ENCODE data around the gene OFD1. TPM values are rescaled to one million over a fixed set of nuclear protein-coding genes. Genes with fewer than 3 reads are reported as not detected.

OFD1 gene
- total RNA-seq, 2 experiments from 2014 or later, result 22.9 to 25.3 TPM

DNA sequence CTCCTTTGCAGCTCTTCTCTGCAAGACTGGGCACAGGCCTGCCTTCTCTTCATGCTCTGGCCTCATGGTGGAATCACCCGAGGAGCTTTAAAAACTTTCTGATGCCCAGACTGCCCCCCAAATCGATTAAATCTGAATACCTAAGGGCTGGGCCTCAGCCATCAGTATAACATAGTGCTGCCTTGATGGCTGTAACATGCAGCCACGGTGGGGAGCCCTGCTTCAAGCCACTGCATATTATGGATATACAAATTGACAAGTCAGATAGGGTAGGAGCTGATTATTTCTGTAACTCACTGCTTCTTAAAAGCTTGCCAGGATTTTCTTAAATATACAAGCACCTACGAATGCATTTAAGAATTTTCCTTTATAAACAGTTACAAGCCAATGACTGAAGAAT is 41.8 kb downstream of the OFD1 start:
- POLR2A ChIA-PET, result no interaction called here
- CTCF ChIA-PET, result no interaction called here

DNA sequence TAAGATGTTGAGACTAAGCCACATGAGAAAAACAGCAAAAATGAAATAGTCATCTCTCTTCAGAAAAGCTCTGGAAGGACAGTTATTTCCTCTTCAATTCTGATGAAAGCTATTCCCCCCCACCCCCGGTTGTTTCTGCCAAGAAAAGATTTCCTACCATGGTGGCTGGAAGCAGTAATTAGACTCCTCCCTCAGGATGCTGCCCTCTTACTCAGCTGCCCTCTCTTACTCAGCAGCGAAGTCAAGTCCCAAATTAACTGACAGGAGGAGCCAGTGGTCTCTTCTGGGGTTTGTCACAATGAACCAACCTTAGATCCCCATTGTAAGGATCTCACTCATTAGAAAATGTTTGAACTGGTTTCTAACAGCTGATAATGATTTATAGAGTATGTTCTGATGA is 44.4 kb downstream of the OFD1 start:
- ChIA-PET CTCF (no interaction called here), POLR2A (no interaction called here)

DNA sequence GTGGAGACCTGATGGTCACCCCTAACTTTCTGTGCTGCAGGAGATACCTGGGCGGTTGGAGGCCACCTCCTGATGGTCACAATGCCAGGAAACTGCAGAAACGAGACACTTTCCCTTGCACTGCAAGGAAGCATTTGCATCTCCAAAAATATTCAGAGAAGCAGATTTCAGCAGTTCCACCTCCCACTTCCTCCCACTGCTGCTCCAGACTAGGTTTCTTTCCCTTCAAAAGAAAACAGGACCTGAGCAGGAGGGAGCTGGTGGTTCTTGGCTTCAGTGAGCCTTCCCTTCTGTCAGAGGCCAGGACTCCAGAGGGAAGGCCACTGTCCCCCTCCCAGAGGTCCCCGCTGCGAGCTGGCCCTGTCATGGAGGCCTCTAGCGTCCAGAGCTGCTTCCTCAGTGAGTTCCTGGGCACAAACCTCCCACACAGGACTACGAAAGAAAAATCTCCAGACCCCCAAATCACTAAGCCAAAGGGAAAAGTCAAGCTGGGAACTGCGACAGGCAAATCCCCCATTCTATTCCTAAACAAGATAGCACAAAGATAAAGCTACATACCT is 46.4 kb downstream of the OFD1 start:
- POLR2A ChIA-PET, result no interaction called here
- CTCF ChIA-PET, result no interaction called here

DNA sequence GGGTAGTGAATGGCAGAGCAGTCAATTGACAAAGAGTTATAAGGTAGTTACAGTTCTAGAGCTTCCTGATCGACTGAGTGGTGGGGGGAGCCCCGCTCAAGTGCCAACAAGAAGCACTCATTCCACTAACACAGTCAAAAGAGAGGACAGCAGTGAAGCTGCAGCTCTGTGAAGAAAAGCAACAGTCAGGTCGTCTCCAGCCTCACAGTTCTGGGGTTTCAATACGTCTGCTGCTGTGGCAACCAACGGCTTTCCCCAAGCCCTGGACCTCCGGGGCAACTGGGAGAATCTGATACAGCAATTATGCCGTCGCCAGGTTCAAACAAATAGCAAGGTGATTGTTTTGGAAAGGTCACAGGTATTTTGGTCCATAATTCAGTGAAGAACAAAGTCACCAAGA is 51.5 kb downstream of the OFD1 start:
- ChIA-PET POLR2A (no interaction called here), CTCF (no interaction called here)

DNA sequence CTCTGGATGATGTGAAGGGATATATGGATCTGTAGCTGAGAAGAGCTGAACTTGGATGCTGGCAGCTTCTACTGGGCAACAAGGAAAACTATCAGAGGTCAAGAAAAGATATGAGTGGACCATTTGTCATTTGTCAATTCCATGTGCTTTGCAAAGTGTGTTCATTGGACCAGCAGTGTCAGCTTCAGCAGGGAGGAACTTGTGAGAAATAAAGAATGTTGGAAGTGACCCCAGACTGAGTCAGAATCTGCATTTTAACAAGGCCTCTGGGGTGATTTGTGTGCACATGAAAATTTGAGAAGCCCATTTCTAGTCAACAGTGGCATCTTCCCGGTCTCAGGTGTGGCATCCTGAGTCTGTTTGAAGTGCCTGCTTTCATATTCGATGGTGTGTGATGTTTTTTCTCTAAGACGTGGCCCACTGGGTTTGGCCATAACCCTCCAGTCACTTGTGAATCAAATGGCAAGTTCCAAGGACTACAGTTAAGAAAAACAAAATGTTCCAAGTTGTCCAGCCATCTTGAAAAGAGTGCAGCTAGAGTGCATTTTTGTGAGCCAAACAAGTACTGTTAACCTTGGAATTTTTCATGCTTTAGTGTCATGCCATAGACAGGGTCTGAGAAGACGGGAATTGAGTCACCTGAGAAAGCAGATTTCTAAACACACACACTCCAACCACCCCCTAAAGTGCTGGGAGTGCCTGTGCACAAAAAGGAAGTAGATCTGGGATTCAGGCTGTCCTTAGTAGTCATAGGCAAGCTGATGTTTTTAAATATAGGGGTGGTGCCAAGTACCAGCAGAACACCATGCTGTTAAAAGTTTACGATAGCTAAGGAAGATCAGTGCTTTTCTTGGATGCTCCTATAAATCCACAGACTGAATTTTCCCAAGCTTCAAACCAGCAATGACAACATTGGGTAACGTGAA is 55.9 kb downstream of the OFD1 start:
- POLR2A ChIA-PET, result no interaction called here
- CTCF ChIA-PET, result no interaction called here

DNA sequence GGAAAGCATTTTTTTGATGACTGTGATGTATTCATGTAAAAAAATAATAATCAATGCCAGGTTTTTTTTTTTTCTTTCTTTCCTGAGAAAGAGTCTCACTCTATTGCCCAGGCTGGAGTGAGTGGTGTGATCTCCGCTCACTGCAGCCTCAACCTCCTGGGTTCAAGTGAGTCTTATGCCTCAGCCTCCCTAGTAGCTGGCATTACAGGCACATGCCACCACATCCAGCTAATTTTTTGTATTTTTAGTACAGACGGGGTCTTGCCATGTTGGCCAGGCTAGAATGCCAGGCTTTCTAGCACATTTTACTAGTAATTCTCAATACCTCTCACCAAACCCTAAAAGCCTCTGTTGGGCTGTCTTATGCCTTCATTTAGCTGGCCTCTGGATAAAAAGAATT is 56.6 kb downstream of the OFD1 start:
- CTCF ChIA-PET, result no interaction called here
- POLR2A ChIA-PET, result no interaction called here

DNA sequence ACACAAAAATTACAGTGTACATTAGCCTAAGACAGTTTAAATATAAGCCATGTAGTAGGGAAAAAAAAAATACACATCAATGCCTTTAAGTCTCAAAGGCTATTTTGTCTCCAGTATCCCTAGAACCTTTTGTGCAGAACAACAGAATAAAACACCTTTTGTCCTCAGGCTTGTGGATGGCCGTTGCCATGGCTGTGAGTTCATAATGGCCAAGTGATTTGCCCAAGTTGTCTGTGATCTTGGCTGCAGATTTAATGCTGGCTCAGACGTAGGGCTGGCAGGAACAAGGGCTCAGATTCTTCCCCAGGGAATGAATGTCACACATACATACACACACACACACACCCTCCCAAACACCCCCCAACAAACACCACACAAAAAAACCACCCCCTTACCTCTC is 57.0 kb downstream of the OFD1 start:
- CTCF ChIA-PET, result no interaction called here
- POLR2A ChIA-PET, result no interaction called here

DNA sequence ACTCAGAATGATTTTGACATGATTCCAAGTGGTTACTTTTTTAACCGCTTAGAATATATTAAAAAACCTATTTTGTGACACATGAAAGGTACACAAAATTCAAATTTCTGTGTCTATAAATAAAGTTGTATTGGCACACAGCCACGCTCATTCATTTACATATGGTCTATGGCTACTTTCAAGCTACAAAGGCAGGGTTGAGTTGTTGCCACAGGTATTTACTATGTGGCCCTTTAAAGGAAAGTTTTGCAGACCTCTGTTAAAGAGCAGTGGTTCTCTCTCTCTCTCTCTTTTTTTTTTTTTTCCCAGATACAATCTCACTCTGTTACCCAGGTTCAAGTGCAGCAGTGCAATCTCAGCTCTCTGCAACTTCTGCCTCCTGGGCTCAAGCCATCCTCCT is 59.3 kb downstream of the OFD1 start:
- CTCF ChIA-PET, result no interaction called here
- POLR2A ChIA-PET, result no interaction called here

DNA sequence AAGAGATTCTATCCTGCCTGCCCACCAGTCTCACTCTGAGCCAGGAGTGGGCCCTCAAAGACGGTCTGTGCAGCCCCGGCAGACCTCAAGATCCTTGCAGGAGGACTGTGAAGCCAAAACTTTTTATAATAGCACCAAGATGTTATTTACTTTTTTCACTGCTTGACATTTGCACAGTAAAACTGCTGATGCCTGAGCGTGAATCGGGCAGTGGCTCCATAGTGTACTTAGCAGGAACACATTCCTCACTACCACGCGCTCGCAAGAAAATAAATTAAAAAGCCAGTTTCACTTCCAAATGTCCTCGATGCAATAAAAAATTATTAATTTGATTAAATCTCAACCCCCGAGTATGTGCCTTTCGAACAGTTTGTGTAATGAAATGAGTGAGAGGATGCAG is 59.9 kb downstream of the OFD1 start:
- POLR2A ChIA-PET, result no interaction called here
- CTCF ChIA-PET, result no interaction called here

DNA sequence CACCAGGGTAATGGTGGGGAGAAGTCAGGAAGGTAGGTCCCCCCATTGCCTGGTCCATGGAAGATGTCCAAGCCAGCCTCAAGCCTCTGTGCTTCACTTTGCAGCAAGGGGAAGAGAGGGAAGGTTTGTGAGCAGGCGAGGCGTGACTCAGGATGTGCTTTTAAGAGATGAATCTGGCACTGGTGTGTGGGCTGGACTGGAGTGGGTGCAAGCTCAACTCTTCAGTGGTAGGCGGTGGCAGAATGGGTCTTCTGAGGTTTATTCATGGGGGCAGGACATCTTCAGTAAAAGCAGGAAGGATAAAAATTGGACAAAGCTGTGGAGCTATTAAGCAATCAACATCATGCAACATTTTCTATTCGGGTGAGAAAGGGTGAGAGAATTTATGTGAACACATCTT is 63.0 kb downstream of the OFD1 start:
- POLR2A ChIA-PET, result no interaction called here

DNA sequence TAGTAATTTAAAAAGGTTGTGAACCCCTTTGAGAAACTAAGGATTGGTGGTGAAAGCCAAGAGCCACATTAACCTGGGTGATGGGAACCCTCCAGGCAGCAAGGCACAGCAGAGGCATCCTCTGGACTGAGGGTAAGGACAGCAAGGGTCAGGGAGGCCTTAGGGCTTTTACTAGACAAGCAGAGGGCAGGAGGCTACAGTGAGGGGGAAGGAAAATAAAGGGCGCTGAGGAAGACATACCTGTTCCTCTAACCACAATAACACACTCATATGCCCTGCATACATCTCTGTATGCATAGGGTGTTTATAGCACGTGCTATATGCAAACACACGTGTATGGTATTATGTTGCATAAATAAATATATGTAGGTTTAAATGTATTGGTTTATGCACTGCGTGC is 63.6 kb downstream of the OFD1 start:
- POLR2A ChIA-PET, result no interaction called here
- CTCF ChIA-PET, result no interaction called here

More for the DNA sequence above, 63.0 kb downstream of the OFD1 start:
- CTCF ChIA-PET, result no interaction called here

DNA sequence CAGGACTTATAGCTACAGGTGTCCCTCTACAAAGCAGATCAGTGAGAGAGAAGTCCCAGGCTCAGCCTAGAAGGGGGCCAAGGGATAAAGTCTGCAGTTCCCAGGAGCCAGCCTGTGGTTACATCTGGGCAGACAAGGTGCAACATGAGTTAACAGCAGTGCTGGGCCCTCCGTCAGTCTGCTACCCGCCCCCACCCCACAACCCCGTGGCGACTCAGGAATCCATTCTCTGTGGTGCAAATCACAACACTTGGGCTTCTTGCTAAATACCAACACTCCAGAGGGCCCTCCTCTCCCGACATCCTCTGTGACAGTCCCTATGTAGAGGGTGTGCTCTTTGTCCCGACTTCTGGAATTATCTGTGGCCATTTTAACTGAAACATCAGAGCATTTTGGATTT is 68.6 kb downstream of the OFD1 start:
- ChIA-PET CTCF (no interaction called here), POLR2A (no interaction called here)

DNA sequence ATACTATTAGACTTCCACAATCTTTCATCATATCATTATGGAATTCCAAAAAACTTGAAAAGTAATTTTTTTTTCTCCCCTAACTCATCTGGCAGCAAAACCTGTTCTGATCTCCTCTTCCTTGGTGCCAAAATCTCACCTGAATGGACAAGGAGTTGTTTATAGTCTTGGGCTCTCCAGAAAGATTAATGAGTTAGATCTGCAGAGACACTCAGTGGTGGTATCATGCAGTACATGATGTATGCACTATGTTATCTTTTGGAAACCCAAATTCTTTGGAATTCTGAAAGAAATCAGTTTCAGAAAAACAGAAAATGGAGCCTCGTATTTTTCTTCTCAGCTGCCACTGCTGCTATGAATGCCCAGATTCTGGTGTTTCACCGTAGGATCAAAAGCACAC is 70.7 kb downstream of the OFD1 start:
- ChIA-PET POLR2A (no interaction called here), CTCF (no interaction called here)

DNA sequence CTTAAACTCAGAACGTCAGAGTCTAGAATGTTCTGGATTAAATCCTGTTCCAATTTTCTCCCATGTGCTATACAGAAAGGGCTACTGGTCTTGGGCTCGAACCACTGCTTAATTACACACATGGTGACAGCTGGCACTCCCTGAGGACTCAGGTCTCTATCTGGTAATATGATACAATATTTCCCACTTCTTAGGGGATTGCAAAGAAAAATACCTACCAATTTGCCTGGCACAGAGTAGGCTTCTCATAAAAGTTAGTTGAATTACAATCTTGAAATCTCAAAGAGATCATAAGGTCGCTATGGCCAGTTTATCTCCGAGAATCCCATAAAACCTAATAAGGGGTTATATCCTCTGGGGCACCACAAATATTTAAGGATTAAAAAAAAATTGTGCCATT is 73.7 kb downstream of the OFD1 start:
- ChIA-PET CTCF (no interaction called here), POLR2A (no interaction called here)

DNA sequence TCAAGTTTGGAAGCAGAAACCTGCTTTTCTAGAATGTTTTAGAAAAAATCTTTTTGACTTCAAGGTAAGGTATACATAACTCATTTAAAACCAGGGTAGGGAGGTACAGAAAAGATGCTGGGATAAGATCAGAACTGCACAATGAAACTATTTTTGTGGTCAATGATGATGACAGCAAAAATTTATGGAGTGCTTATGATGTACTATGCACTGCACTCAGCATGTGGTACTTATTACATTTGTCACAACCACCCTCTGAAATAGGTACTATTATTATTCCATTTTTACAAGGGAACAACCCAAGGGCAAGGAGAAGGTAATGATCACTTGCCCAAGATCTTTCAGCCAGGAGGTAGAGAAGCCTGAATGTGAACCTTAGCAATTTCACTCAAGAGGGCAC is 74.3 kb downstream of the OFD1 start:
- ChIA-PET CTCF (no interaction called here), POLR2A (no interaction called here)

DNA sequence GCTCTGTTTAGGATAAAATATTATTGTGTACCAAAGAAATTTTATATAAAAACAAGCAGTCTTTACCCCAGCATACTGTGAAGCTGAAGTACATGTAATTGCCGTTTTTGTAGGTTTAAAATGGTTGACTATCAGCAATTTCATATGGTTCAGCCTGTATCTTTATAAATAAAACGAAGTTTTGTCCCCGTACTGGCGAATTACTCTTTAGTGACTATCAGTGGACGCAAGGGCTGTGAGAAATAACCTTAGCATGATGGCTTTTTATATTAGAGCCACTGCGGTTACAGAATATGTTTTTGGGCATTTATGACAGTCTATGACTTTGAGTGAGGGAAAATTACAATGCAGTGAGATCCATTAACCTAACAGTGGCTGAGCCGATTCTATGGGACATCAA is 81.1 kb downstream of the OFD1 start:
- ChIA-PET POLR2A (no interaction called here), CTCF (no interaction called here)

DNA sequence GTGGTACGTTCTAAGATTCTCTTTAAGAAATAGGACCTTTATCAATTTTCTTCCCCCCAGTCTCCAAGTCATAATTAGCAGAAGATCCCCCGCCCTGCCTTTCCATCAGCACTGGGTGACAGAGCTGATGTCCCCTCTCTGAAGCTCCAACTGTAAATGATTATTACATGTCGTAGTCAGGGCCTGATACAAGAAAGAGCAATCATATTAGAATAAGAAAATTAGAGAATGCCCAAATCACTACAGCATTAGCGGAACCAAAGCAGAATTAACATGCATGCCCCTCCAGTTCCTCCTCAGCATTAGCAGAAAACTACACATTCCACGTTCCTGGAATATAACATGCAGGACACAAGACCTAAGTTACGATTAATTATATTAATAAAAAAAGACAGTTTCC is 81.6 kb downstream of the OFD1 start:
- ChIA-PET CTCF (no interaction called here), POLR2A (no interaction called here)

DNA sequence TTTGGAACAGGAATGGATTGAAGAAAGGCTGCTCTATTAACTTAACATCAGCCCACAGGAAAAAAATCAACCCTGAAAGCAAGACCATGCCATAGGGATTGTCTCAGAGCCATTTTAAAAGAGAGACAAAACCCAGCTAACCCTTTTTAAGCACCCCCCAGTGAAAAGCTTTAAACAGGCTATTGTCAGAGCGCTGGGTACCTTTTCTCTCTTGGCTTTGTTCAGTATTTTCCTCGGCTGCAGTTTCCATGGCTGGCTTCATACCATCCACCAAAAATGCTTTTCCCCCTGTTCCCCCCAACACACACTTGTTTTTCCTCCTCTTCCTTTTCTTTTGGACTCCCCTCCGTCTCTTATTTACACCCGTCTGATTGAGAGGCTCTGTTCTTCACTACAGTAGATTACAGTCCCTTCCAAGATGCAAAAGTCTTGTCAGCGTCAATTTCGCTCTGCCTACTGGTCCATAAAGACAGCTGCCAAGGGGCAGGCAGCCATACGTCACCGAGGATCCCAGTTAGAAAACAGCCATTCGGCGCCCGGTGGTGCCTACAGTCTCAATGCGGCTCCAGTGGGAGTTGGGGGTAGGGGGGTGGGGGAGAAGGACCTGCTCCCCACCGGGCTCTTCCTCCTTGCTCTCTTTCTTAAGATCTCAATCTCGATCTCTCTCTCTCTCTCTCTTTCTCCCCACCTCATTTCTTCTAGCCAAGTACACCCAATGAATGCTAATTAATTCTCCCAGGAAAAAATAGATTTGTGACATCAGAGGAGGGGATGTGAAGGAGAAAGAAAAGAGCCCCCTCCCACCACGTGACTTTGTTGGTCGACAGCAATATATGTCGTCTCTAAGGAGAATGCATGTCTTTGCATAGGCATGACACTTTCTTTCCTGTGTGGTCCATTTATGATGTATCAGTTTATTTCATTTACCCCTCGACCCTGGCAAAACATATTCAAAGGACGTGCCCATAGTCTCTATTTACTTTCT is 82.4 kb downstream of the OFD1 start, which contains the start of gene GPM6B:
TSS of gene GPM6B (minus strand) at position 451 of the 985 bp plus-strand sequence. CDS start at position 262, 189 bp downstream.
- ChIA-PET POLR2A (no interaction called here), CTCF (no interaction called here)
